WTC11 (cell line): ENCODE measurements around the gene PRKACG. TPM values are rescaled to one million over a fixed set of nuclear protein-coding genes. Genes with fewer than 3 reads are reported as not detected.

Experiments used
- ATAC-seq: fragments of 200-7000 bp; cut with Tn5 transposase; 2 replicates; pipeline ENCODE4 v1.10.0; 2021; ENCODE audit warnings: mild to moderate bottlenecking, moderate library complexity
- CTCF ChIA-PET: fragments of 300-600 bp; sonication (Branson Sonifier 250); formaldehyde crosslinking; loops from one replicate; lab custom pipeline; 2021; ENCODE audit warnings: antibody characterized with exemption; lab: Charles Lee
- POLR2A ChIA-PET: fragments of 350-600 bp; sonication (Branson Sonifier 250); formaldehyde crosslinking; loops from one replicate; lab custom pipeline; 2021; ENCODE audit warnings: antibody characterized with exemption; lab: Charles Lee
- DNase-seq: peaks from one replicate; pipeline ENCODE4 v3.0.0; 2021; ENCODE audit warnings: low spot score
- H3K27ac Mint-ChIP-seq: 2 replicates; pipeline ENCODE4 v1.8.0; 2021; ENCODE audit warnings: mixed read lengths
- H3K27me3 Mint-ChIP-seq: 2 replicates; pipeline ENCODE4 v1.8.0; 2021; ENCODE audit warnings: low read depth, mild to moderate bottlenecking, moderate library complexity, mixed read lengths
- H3K36me3 Mint-ChIP-seq: 2 replicates; pipeline ENCODE4 v1.8.0; 2021; ENCODE audit warnings: mixed read lengths
- H3K4me1 Mint-ChIP-seq: 2 replicates; pipeline ENCODE4 v1.8.0; 2022; ENCODE audit warnings: mixed read lengths
- H3K4me3 Mint-ChIP-seq: 2 replicates; pipeline ENCODE4 v1.8.0; 2021; ENCODE audit warnings: mild to moderate bottlenecking, moderate library complexity, mixed read lengths
- H3K9me3 Mint-ChIP-seq: 2 replicates; pipeline ENCODE4 v1.8.0; 2021; ENCODE audit warnings: mixed read lengths
- ATF1 ChIP-seq: sonication (generic); formaldehyde crosslinking; IDR thresholded peaks from 2 replicates; pipeline ENCODE4 v1.8.1; 2023; ENCODE audit warnings: mild to moderate bottlenecking, moderate library complexity, missing genetic modification reagents
- ESRRA ChIP-seq: sonication (generic); formaldehyde crosslinking; IDR thresholded peaks from 2 replicates; pipeline ENCODE4 v1.8.1; 2022; ENCODE audit warnings: mild to moderate bottlenecking, missing genetic modification reagents, borderline replicate concordance
- FOXK1 ChIP-seq: sonication (generic); formaldehyde crosslinking; IDR thresholded peaks from 2 replicates; pipeline ENCODE4 v1.8.0; 2022; ENCODE audit warnings: mild to moderate bottlenecking, moderate library complexity, missing genetic modification reagents
- FOXP1 ChIP-seq: sonication (generic); formaldehyde crosslinking; IDR thresholded peaks from 2 replicates; pipeline ENCODE4 v1.8.0; 2022; ENCODE audit warnings: missing genetic modification reagents, mild to moderate bottlenecking, moderate library complexity, borderline replicate concordance
- HMGA2 ChIP-seq: fragments of 250-450 bp; sonication (Bioruptor Pico); IDR thresholded peaks from 2 replicates; pipeline ENCODE4 v1.4.0; 2021; ENCODE audit warnings: mild to moderate bottlenecking, moderate library complexity
- HMGXB4 ChIP-seq: sonication (generic); formaldehyde crosslinking; IDR thresholded peaks from 2 replicates; pipeline ENCODE4 v1.8.1; 2023; ENCODE audit warnings: mild to moderate bottlenecking, moderate library complexity, missing genetic modification reagents
- NR3C1 ChIP-seq: sonication (generic); formaldehyde crosslinking; conservative IDR thresholded peaks from 2 replicates; pipeline ENCODE4 v1.8.1; 2023; ENCODE audit warnings: low read depth, mild to moderate bottlenecking, missing genetic modification reagents
- PRRX2 ChIP-seq: fragments of 250-450 bp; sonication (Bioruptor Pico); IDR thresholded peaks from 2 replicates; pipeline ENCODE4 v1.8.0; 2021; ENCODE audit warnings: mild to moderate bottlenecking
- SMAD3 ChIP-seq: sonication (generic); formaldehyde crosslinking; IDR thresholded peaks from 2 replicates; pipeline ENCODE4 v1.8.0; 2022; ENCODE audit warnings: missing genetic modification reagents, mild to moderate bottlenecking, borderline replicate concordance
- TEAD1 ChIP-seq: sonication (generic); formaldehyde crosslinking; IDR thresholded peaks from 2 replicates; pipeline ENCODE4 v1.8.0; 2022; ENCODE audit warnings: mild to moderate bottlenecking, missing genetic modification reagents
- USF1 ChIP-seq: sonication (generic); formaldehyde crosslinking; IDR thresholded peaks from 2 replicates; pipeline ENCODE4 v1.8.0; 2022; ENCODE audit warnings: mild to moderate bottlenecking, missing genetic modification reagents
- ZMAT4 ChIP-seq: fragments of 250-450 bp; sonication (Bioruptor Pico); IDR thresholded peaks from 2 replicates; pipeline ENCODE4 v1.9.0; 2021; ENCODE audit warnings: mild to moderate bottlenecking
- ZNF138 ChIP-seq: sonication (generic); formaldehyde crosslinking; conservative IDR thresholded peaks from 2 replicates; pipeline ENCODE4 v1.8.1; 2022; ENCODE audit warnings: mild to moderate bottlenecking, moderate library complexity, missing genetic modification reagents
- ZNF532 ChIP-seq: fragments of 250-450 bp; sonication (Bioruptor Pico); IDR thresholded peaks from 2 replicates; pipeline ENCODE4 v1.9.0; 2021; ENCODE audit warnings: mild to moderate bottlenecking, borderline replicate concordance
- ZNF671 ChIP-seq: fragments of 250-450 bp; sonication (Bioruptor Pico); IDR thresholded peaks from 2 replicates; pipeline ENCODE4 v1.8.0; 2021; ENCODE audit warnings: mild to moderate bottlenecking
- total RNA-seq: library from RNA; stranded (reverse); gene quantifications from 3 replicates; pipeline ENCODE4 v1.2.3, GENCODE V29; 2021
- TF ChIP-seq, protein P1 (sequence below): fragments of 250-450 bp; sonication (Bioruptor Pico); IDR thresholded peaks from 2 replicates; pipeline ENCODE4 v1.9.0; 2021; ENCODE audit warnings: moderate library complexity, mild to moderate bottlenecking, inconsistent platforms, borderline replicate concordance
- TF ChIP-seq, protein P2 (sequence below): sonication (generic); formaldehyde crosslinking; IDR thresholded peaks from 2 replicates; pipeline ENCODE4 v1.8.0; 2023; ENCODE audit warnings: missing genetic modification reagents
- TF ChIP-seq, protein P3 (sequence below): fragments of 250-450 bp; sonication (Bioruptor Pico); conservative IDR thresholded peaks from 2 replicates; pipeline ENCODE4 v1.9.0; 2021; ENCODE audit warnings: mild to moderate bottlenecking
- TF ChIP-seq, protein P4 (sequence below): sonication (generic); formaldehyde crosslinking; IDR thresholded peaks from 2 replicates; pipeline ENCODE4 v1.8.1; 2022; ENCODE audit warnings: missing genetic modification reagents, borderline replicate concordance
- TF ChIP-seq, protein P5 (sequence below): fragments of 250-450 bp; sonication (Bioruptor Pico); IDR thresholded peaks from 2 replicates; pipeline ENCODE4 v2.1.2; 2022; ENCODE audit warnings: mild to moderate bottlenecking, moderate library complexity

The PRKACG gene
- total RNA-seq, 1 experiment from 2014 or later, result not detected

DNA sequence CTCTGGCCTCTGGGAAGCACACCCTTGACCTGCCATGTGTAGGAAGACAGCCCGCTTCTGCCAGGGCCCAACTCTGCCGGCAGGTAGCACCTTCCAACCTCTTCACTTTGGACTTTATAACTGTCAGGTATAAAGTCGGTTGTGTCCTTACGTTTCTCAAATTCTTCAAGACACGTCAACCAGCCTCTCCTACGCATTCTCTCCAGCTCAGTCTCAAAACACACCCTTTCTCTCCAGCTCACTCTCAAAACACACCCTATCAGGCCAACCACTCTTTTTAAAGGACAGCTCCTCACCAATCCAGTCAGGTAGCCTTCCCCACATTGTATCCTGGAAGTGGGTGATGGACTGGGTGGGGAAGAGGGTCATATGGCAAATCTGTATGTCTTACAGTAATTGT lies 35.2 kb upstream of the PRKACG start:
- ChIA-PET CTCF (interaction anchor here (0.7 kb wide), 1 partner anchor 174 kb away, joined by 3 read pairs; no protein-coding TSS in a partner anchor), POLR2A (no interaction called here)
- ATAC-seq (no peak), DNase-seq (no peak)
- H3K27ac Mint-ChIP-seq, result no peak overlapping the region
- no peaks in the 10 kb centered on the region for H3K27me3 Mint-ChIP-seq
- H3K4me1 Mint-ChIP-seq, result peaks cover 27% of the 10 kb centered on the region
- TF ChIP-seq FOXK1 (CRISPR knock-in tag) (no peak), ZNF671 (CRISPR knock-in tag) (no peak), ZNF532 (CRISPR knock-in tag) (no peak), ESRRA (CRISPR knock-in tag) (no peak), USF1 (CRISPR knock-in tag) (no peak), SMAD3 (CRISPR knock-in tag) (no peak), HMGXB4 (CRISPR knock-in tag) (no peak), HMGA2 (no peak), ZNF138 (CRISPR knock-in tag) (no peak), FOXP1 (CRISPR knock-in tag) (no peak), PRRX2 (no peak), ZMAT4 (CRISPR knock-in tag) (no peak), TEAD1 (CRISPR knock-in tag) (no peak), NR3C1 (CRISPR knock-in tag) (no peak), ATF1 (CRISPR knock-in tag) (no peak)
- TF ChIP-seq, protein P1, sequence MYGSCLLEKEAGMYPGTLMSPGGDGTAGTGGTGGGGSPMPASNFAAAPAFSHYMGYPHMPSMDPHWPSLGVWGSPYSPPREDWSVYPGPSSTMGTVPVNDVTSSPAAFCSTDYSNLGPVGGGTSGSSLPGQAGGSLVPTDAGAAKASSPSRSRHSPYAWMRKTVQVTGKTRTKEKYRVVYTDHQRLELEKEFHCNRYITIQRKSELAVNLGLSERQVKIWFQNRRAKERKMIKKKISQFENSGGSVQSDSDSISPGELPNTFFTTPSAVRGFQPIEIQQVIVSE (CRISPR knock-in tag), result no peak
- TF ChIP-seq, protein P2, sequence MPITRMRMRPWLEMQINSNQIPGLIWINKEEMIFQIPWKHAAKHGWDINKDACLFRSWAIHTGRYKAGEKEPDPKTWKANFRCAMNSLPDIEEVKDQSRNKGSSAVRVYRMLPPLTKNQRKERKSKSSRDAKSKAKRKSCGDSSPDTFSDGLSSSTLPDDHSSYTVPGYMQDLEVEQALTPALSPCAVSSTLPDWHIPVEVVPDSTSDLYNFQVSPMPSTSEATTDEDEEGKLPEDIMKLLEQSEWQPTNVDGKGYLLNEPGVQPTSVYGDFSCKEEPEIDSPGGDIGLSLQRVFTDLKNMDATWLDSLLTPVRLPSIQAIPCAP (CRISPR knock-in tag), result no peak
- TF ChIP-seq, protein P3, sequence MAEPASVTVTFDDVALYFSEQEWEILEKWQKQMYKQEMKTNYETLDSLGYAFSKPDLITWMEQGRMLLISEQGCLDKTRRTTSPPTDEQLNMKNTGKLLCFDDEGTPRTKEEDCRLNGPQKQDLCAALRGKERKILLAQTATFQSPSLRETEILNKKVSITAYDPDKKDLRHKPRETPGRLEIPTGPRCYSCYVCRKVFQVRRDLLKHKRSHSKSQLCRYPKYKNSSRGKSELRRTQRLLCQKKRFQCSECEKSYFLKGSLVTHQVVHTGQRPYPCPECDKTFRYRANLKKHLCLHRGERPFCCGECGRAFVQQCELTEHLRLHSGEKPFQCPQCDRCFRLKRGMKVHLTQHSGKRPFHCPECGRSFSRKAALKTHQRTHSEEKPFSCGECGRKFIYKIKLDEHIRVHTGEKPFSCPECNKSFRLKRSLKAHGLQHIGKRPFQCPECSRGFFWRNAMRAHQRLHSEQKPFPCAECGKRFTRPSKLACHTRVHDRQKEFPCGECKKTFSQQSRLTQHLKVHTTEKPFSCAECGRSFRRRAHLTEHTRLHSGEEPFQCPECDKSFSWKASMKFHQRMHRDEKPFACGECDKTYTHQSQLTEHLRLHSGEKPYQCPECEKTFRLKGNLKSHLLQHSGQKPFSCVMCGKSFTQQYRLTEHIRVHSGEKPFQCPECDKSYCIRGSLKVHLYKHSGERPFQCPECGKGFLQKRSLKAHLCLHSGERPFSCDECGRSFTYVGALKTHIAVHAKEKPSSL, result no peak
- TF ChIP-seq, protein P4, sequence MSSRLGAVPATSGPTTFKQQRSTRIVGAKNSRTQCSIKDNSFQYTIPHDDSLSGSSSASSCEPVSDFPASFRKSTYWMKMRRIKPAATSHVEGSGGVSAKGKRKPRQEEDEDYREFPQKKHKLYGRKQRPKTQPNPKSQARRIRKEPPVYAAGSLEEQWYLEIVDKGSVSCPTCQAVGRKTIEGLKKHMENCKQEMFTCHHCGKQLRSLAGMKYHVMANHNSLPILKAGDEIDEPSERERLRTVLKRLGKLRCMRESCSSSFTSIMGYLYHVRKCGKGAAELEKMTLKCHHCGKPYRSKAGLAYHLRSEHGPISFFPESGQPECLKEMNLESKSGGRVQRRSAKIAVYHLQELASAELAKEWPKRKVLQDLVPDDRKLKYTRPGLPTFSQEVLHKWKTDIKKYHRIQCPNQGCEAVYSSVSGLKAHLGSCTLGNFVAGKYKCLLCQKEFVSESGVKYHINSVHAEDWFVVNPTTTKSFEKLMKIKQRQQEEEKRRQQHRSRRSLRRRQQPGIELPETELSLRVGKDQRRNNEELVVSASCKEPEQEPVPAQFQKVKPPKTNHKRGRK (CRISPR knock-in tag), result no peak
- TF ChIP-seq, protein P5, sequence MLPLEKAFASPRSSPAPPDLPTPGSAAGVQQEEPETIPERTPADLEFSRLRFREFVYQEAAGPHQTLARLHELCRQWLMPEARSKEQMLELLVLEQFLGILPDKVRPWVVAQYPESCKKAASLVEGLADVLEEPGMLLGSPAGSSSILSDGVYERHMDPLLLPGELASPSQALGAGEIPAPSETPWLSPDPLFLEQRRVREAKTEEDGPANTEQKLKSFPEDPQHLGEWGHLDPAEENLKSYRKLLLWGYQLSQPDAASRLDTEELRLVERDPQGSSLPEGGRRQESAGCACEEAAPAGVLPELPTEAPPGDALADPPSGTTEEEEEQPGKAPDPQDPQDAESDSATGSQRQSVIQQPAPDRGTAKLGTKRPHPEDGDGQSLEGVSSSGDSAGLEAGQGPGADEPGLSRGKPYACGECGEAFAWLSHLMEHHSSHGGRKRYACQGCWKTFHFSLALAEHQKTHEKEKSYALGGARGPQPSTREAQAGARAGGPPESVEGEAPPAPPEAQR (CRISPR knock-in tag), result no peak
- H3K4me3 Mint-ChIP-seq, result no peak overlapping the region
- H3K36me3 Mint-ChIP-seq, result peaks cover 32% of the 10 kb centered on the region
- H3K9me3 Mint-ChIP-seq, result no peaks in the 10 kb centered on the region
